ENCODE data around the gene ARFGEF2. TPM values are rescaled to one million over a fixed set of nuclear protein-coding genes. Genes with fewer than 3 reads are reported as not detected.

Gene ARFGEF2
- total RNA-seq, 4 donors from 2014 or later = 29.9 to 84.7 (median 39.1) TPM

DNA sequence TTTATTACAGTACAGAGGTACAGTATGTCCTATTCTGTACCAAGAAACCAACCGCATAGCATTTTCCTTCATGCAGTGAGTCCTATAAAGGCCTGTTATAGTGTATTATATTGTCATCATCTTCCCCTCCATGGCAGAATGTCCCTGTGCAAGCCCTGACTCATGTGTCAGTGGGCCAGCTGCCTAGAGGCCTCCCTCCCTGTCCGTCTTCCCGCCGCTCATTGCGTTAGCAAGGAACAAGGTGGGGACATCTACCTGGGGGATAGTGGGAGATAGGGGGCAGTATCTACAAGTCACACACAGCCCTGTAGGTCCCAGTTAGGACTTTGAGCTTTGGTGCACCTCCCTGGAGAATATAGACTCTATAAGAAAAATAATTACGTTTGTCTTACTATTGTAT is 27.1 kb downstream of the ARFGEF2 start:
- no peak for TF ChIP-seq POLR2AphosphoS5 (IDR thresholded peaks at IDR 0.05)
- no peak for TF ChIP-seq EP300 (IDR thresholded peaks at IDR 0.05)
- TF ChIP-seq POLR2A (IDR thresholded peaks at IDR 0.05) = no peak
- TF ChIP-seq, protein P1, sequence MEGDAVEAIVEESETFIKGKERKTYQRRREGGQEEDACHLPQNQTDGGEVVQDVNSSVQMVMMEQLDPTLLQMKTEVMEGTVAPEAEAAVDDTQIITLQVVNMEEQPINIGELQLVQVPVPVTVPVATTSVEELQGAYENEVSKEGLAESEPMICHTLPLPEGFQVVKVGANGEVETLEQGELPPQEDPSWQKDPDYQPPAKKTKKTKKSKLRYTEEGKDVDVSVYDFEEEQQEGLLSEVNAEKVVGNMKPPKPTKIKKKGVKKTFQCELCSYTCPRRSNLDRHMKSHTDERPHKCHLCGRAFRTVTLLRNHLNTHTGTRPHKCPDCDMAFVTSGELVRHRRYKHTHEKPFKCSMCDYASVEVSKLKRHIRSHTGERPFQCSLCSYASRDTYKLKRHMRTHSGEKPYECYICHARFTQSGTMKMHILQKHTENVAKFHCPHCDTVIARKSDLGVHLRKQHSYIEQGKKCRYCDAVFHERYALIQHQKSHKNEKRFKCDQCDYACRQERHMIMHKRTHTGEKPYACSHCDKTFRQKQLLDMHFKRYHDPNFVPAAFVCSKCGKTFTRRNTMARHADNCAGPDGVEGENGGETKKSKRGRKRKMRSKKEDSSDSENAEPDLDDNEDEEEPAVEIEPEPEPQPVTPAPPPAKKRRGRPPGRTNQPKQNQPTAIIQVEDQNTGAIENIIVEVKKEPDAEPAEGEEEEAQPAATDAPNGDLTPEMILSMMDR (IDR thresholded peaks at IDR 0.05) = no peak
- Histone ChIP-seq H3K4me1 (peaks cover 5% of the 10 kb centered on the region), H3K27ac (no peak overlapping the region), H3K4me3 (no peak overlapping the region), H3K36me3 (peaks cover 78% of the 10 kb centered on the region), H3K9me3 (no peaks in the 10 kb centered on the region), H3K27me3 (no peaks in the 10 kb centered on the region)
- no peak for DNase-seq (ENCODE audit: low spot score in 2 of 2)
- 91% methylated on average over 6 of the region's 6 CpGs for WGBS

DNA sequence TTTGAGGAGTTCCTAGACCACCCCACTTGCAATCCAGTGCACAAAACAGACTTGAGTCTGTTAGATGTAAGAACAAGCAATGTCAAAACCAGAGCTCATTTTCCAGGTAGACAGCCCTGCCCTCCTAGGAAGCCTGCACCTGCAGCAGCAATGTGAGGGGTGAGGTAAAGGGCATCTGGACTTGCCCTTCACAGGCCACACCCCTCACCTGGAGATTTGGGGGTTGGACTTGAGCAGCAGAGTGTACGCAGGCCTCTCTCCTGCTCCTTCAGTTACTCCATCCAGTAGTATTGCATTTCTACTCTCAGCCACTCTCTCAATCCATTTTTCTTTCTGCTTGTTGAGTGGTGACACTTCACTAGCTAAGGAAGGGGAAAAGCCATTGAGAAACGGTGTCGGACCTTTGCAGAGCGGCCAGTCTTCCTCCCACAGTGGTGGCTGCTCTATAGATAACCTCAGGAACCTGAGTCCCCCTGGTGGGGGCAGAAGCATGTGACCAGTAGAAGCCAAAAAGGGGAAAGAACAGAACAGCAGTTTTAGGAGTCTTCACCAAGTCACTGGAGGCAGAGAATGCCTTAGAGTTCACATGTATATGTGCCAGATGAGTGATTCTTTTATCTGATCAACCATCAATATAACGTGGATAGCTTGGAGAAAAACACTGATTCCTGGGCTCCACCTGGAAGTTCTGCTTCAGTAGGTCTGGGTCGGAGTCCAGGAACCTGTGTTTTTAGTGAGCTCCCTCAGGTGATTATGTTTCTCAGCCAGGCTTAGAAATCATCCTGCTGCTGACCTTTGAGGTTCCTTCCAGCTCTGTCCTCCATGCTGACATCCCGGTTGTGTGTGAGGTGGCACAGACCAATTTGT is 28.0 kb downstream of the ARFGEF2 start:
- TF ChIP-seq POLR2A (IDR thresholded peaks at IDR 0.05) (no peak), EP300 (IDR thresholded peaks at IDR 0.05) (no peak), POLR2AphosphoS5 (IDR thresholded peaks at IDR 0.05) (no peak)
- TF ChIP-seq, protein P1 (IDR thresholded peaks at IDR 0.05) = no peak
- no peak for DNase-seq (ENCODE audit: low spot score in 2 of 2)
- H3K4me1 ChIP-seq = peaks cover 5% of the 10 kb centered on the region
- peaks cover 81% of the 10 kb centered on the region for H3K36me3 ChIP-seq
- H3K4me3 ChIP-seq = no peak overlapping the region
- no peaks in the 10 kb centered on the region for H3K9me3 ChIP-seq
- WGBS = 84% methylated on average over 7 of the region's 7 CpGs
- H3K27ac ChIP-seq = no peak overlapping the region
- no peaks in the 10 kb centered on the region for H3K27me3 ChIP-seq

GRCh38 chr20:48951041-48951440 is 29.5 kb downstream of the ARFGEF2 start:
- TF ChIP-seq POLR2A (IDR thresholded peaks at IDR 0.05) = no peak
- no peak for TF ChIP-seq EP300 (IDR thresholded peaks at IDR 0.05)
- Histone ChIP-seq H3K9me3 (no peaks in the 10 kb centered on the region), H3K4me1 (peaks cover 2% of the 10 kb centered on the region), H3K4me3 (no peak overlapping the region), H3K36me3 (peaks cover 81% of the 10 kb centered on the region), H3K27me3 (no peaks in the 10 kb centered on the region), H3K27ac (no peak overlapping the region)
- no peak for DNase-seq (ENCODE audit: low spot score in 2 of 2)
- 87% methylated on average over 10 of the region's 10 CpGs for WGBS

GRCh38 chr20:48951646-48952045 is 30.1 kb downstream of the ARFGEF2 start:
- H3K4me1 ChIP-seq = no peaks in the 10 kb centered on the region
- no peak for TF ChIP-seq POLR2A (IDR thresholded peaks at IDR 0.05)
- TF ChIP-seq POLR2AphosphoS5 (IDR thresholded peaks at IDR 0.05) = no peak
- TF ChIP-seq, protein P1 (IDR thresholded peaks at IDR 0.05) = no peak
- TF ChIP-seq EP300 (IDR thresholded peaks at IDR 0.05) = no peak
- WGBS = 75% methylated on average over 4 of the region's 4 CpGs
- H3K9me3 ChIP-seq = no peaks in the 10 kb centered on the region
- H3K27ac ChIP-seq = no peak overlapping the region
- H3K4me3 ChIP-seq = no peak overlapping the region
- DNase-seq (ENCODE audit: low spot score in 2 of 2) = no peak
- no peaks in the 10 kb centered on the region for H3K27me3 ChIP-seq
- H3K36me3 ChIP-seq = peaks cover 86% of the 10 kb centered on the region

DNA sequence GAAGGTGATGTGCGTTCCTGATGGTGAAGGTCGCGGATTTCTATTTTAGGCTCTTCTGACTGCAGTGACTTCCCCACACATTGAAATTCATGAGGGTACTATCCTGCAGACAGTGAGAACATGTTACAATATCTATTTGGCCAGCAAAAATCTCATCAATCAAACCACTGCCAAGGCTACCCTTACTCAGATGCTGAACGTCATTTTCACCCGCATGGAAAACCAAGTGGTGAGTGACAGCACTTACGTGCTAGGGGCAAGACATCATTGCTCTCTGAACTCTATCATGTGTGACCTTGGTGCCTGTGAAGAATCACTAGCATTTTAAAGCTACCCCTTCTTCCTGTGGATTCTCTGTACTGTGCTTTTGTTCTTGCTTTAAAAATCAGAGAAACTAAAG is 31.1 kb downstream of the ARFGEF2 start:
- H3K36me3 ChIP-seq = peaks cover 92% of the 10 kb centered on the region
- DNase-seq (ENCODE audit: low spot score in 2 of 2) = no peak

More for the DNA sequence above, 31.1 kb downstream of the ARFGEF2 start:
- WGBS = 89% methylated on average over 6 of the region's 6 CpGs
- H3K4me1 ChIP-seq = no peaks in the 10 kb centered on the region
- H3K9me3 ChIP-seq = no peaks in the 10 kb centered on the region
- TF ChIP-seq EP300 (IDR thresholded peaks at IDR 0.05) = no peak
- no peak for TF ChIP-seq POLR2A (IDR thresholded peaks at IDR 0.05)
- TF ChIP-seq POLR2AphosphoS5 (IDR thresholded peaks at IDR 0.05) = no peak
- TF ChIP-seq, protein P1 (IDR thresholded peaks at IDR 0.05) = no peak
- H3K27ac ChIP-seq = no peak overlapping the region
- H3K4me3 ChIP-seq = no peak overlapping the region
- no peaks in the 10 kb centered on the region for H3K27me3 ChIP-seq
